ENCODE results near the gene DENND1A. TPM values are rescaled to one million over a fixed set of nuclear protein-coding genes. Genes with fewer than 3 reads are reported as not detected.

DENND1A gene
- total RNA-seq, 1 experiment from 2014 or later, result 29.7 TPM

DNA sequence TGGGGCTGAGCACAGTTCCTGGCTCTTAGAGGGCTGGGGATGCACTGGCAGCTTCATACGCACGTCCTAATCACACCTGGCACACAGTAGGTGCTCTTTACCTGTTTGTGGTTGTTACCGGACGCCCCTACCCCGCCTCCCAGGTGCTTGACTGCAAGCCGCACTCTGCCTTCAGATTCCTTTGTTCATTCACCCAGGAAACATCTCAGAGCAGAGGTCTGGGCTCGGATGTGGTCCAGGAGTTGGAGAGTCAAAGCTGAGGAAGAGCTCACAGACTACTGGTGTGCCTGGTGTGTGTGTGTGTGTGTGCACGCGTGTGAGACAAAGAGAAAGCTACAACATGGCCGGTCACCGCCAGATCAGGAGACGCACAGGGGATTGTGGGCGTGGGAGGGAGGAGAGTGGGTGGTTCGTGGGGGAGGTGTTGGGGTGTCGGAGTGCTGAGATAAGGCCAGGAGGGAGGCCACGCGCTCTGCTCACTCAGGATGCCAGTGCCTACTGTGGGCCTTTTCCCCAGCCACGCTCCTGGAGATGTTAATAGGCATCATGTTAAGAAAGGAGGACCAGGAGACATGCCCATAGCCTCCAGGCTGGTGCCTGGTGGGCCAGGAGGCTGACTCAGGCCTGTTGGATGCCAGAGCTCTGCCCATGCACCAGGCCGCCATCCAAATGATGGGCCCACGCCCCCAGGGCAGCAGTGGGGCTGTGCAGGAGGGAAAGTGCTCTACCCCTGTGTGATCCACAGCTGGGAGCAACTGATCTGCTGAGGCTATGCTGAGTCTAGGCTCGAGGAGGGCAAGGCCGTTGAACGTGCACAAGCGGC lies 534.0 kb downstream of the DENND1A start:
- no peak overlapping the region for H3K4me3 ChIP-seq (ENCODE audit: low read length)
- H3K27ac ChIP-seq (ENCODE audit: low read length), result no peak overlapping the region
- H3K79me2 ChIP-seq (ENCODE audit: low read length), result no peaks in the 10 kb centered on the region
- no peaks in the 10 kb centered on the region for H3F3A ChIP-seq (ENCODE audit: low read length, unreplicated experiment)
- TF ChIP-seq EZH2phosphoT487 (IDR thresholded peaks at IDR 0.05; ENCODE audit: borderline replicate concordance, low read length) (no peak), EZH2 (IDR thresholded peaks at IDR 0.05; ENCODE audit: low read length, unreplicated experiment) (no peak), CTCF (conservative IDR thresholded peaks at IDR 0.05; ENCODE audit: low read depth, low read length) (no peak)
- ATAC-seq (no peak), DNase-seq (no peak)
- H3K9ac ChIP-seq (ENCODE audit: low read length), result no peak overlapping the region
- no peaks in the 10 kb centered on the region for H3K36me3 ChIP-seq (ENCODE audit: low read depth, low read length)
- no peaks in the 10 kb centered on the region for H3K4me1 ChIP-seq (ENCODE audit: insufficient read depth, low read length)
- ChIA-PET POLR2A (ENCODE audit: unreplicated experiment) (no interaction called here), CTCF (no interaction called here)
- H3K4me2 ChIP-seq (ENCODE audit: low read length), result no peak overlapping the region
- no peak overlapping the region for H2AFZ ChIP-seq (ENCODE audit: low read length)
- intact Hi-C loops (cut with micrococcal nuclease), result no loop called here
- H3K9me3 ChIP-seq (ENCODE audit: low read length), result no peaks in the 10 kb centered on the region
- H4K20me1 ChIP-seq (ENCODE audit: low read length), result no peaks in the 10 kb centered on the region
- BruUV-seq (replicated peaks), result no TSS peak
- H3K9me2 ChIP-seq (replicated peaks; ENCODE audit: low read length), result no peaks in the 10 kb centered on the region
- H3K27me3 ChIP-seq (ENCODE audit: low read length), result no peaks in the 10 kb centered on the region

DNA sequence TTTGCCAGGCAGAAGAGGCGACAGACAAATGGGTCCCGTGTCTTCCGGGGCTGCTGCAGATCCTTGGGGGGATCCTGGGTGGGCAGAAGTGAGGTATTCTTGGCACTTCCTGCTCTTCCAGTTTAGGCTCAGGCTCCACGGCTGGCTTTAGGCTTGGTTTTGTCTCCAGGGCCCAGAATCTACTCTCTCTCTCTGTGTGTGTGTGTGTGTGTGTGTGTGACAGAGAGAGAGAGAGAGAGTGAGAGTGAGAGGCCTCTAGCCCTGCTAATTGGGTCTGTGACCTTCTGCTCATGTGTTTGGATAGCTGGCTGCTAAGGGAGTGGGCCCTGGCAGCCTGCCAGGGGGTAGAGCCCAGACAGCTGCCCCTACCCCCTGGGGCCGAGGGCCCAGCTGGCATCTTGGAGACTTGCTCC lies 534.6 kb downstream of the DENND1A start:
- H3K4me2 ChIP-seq (ENCODE audit: low read length), result no peak overlapping the region
- no TSS peak for BruUV-seq (replicated peaks)

More for the DNA sequence above, 534.6 kb downstream of the DENND1A start:
- ChIA-PET CTCF (no interaction called here), POLR2A (ENCODE audit: unreplicated experiment) (no interaction called here)
- no peaks in the 10 kb centered on the region for H3K4me1 ChIP-seq (ENCODE audit: insufficient read depth, low read length)
- H3K27me3 ChIP-seq (ENCODE audit: low read length), result no peaks in the 10 kb centered on the region
- no peaks in the 10 kb centered on the region for H3K9me2 ChIP-seq (replicated peaks; ENCODE audit: low read length)
- no peaks in the 10 kb centered on the region for H3K79me2 ChIP-seq (ENCODE audit: low read length)
- ATAC-seq (no peak), DNase-seq (no peak)
- H3K9me3 ChIP-seq (ENCODE audit: low read length), result no peaks in the 10 kb centered on the region
- H4K20me1 ChIP-seq (ENCODE audit: low read length), result no peaks in the 10 kb centered on the region
- no peak overlapping the region for H3K4me3 ChIP-seq (ENCODE audit: low read length)
- H3K9ac ChIP-seq (ENCODE audit: low read length), result no peak overlapping the region
- no peak overlapping the region for H2AFZ ChIP-seq (ENCODE audit: low read length)
- intact Hi-C loops (cut with micrococcal nuclease), result no loop called here
- H3K27ac ChIP-seq (ENCODE audit: low read length), result no peak overlapping the region
- H3K36me3 ChIP-seq (ENCODE audit: low read depth, low read length), result no peaks in the 10 kb centered on the region
- no peaks in the 10 kb centered on the region for H3F3A ChIP-seq (ENCODE audit: low read length, unreplicated experiment)
- TF ChIP-seq CTCF (conservative IDR thresholded peaks at IDR 0.05; ENCODE audit: low read depth, low read length) (no peak), EZH2 (IDR thresholded peaks at IDR 0.05; ENCODE audit: low read length, unreplicated experiment) (no peak), EZH2phosphoT487 (IDR thresholded peaks at IDR 0.05; ENCODE audit: borderline replicate concordance, low read length) (no peak)

Data from PC-3 (cell line).